CD4-positive, alpha-beta memory T cell (primary cell): ENCODE results near the gene CYTL1. TPM values are rescaled to one million over a fixed set of nuclear protein-coding genes. Genes with fewer than 3 reads are reported as not detected.

Source experiments
- CTCF ChIA-PET: fragments of 350-600 bp; sonication (Branson Sonifier 250); formaldehyde crosslinking; loops from one replicate; lab custom pipeline; 2021; ENCODE audit warnings: inconsistent platforms; ENCODE audit not compliant: partially characterized antibody; lab: Charles Lee
- POLR2A ChIA-PET: fragments of 350-600 bp; sonication (Branson Sonifier 250); formaldehyde crosslinking; loops from one replicate; lab custom pipeline; 2021; ENCODE audit not compliant: partially characterized antibody; lab: Charles Lee
- DNase-seq, 5 donors: peaks; one replicate each; pipeline versions ENCODE4 v3.0.0 to v3.0.0-alpha.2; 2020 to 2022; ENCODE audit warnings: mixed read lengths in 1 of 5
- H3K27ac ChIP-seq: one replicate; pipeline ENCODE4 v1.7.0; 2013; ENCODE audit warnings: low read depth, low read length
- H3K27me3 ChIP-seq: 2 replicates; pipeline ENCODE4 v1.7.0; 2013; ENCODE audit warnings: mild to moderate bottlenecking, low read length, moderate library complexity; ENCODE audit not compliant: insufficient read depth
- H3K36me3 ChIP-seq: 2 replicates; pipeline ENCODE4 v1.7.0; 2013; ENCODE audit warnings: mild to moderate bottlenecking, low read length, moderate library complexity; ENCODE audit not compliant: insufficient read depth
- H3K4me1 ChIP-seq: 2 replicates; pipeline ENCODE4 v1.7.0; 2013; ENCODE audit warnings: mild to moderate bottlenecking, low read length, moderate library complexity; ENCODE audit not compliant: insufficient read depth
- H3K4me3 ChIP-seq, 2 donors: one replicate each; pipeline ENCODE4 v1.7.0; 2013; ENCODE audit warnings: low read length in 2 of 2, mild to moderate bottlenecking in 1 of 2
- H3K9me3 ChIP-seq, 2 donors: one replicate each; pipeline ENCODE4 v1.7.0; 2013; ENCODE audit warnings: low read length in 2 of 2, control low read depth in 1 of 2; ENCODE audit not compliant: control insufficient read depth in 1 of 2
- H3K27ac Mint-ChIP-seq, 7 donors: one replicate each; pipeline ENCODE4 v1.8.0; 2020 to 2021; ENCODE audit warnings: mixed read lengths in 7 of 7, mild to moderate bottlenecking in 6 of 7, inconsistent platforms in 3 of 7, moderate library complexity in 3 of 7
- H3K27me3 Mint-ChIP-seq, 2 donors: one replicate each; pipeline ENCODE4 v1.8.0; 2020 to 2021; ENCODE audit warnings: mixed read lengths in 2 of 2
- H3K36me3 Mint-ChIP-seq, 2 donors: one replicate each; pipeline ENCODE4 v1.8.0; 2020 to 2021; ENCODE audit warnings: mixed read lengths in 2 of 2, inconsistent platforms in 1 of 2, mild to moderate bottlenecking in 1 of 2
- H3K4me1 Mint-ChIP-seq, 4 donors: one replicate each; pipeline ENCODE4 v1.8.0; 2020 to 2021; ENCODE audit warnings: mixed read lengths in 4 of 4, mild to moderate bottlenecking in 1 of 4
- H3K4me3 Mint-ChIP-seq, 8 donors: one replicate each; pipeline ENCODE4 v1.8.0; 2020 to 2021; ENCODE audit warnings: mixed read lengths in 8 of 8, mild to moderate bottlenecking in 7 of 8, moderate library complexity in 6 of 8, inconsistent platforms in 3 of 8
- H3K9me3 Mint-ChIP-seq, 8 donors: one replicate each; pipeline ENCODE4 v1.8.0; 2020 to 2021; ENCODE audit warnings: mixed read lengths in 8 of 8, mild to moderate bottlenecking in 5 of 8, inconsistent platforms in 3 of 8, moderate library complexity in 1 of 8
- intact Hi-C: fragments of 100-400 bp; cut with micrococcal nuclease; formaldehyde crosslinking; loops from one replicate; pipeline ENCODE4 v1.15.1; 2023
- polyA plus RNA-seq, 2 donors: library from polyadenylated mRNA; unstranded; fragments of 300-500 nt; fragmentation: Illumina TruSeq; gene quantifications; one replicate each; pipeline ENCODE4 v1.2.3, GENCODE V29; 2021
- total RNA-seq, 2 experiments: library from RNA; stranded (reverse); gene quantifications; one replicate each; pipeline ENCODE4 v1.2.3, GENCODE V29; 2021

The CYTL1 gene
- total and polyA plus RNA-seq, 4 experiments from 2014 or later: not detected

GRCh38 chr4:5052204-5052702 lies 33.0 kb upstream of the CYTL1 start:
- Histone ChIP-seq H3K4me1 (peaks cover 9% of the 10 kb centered on the region), H3K27ac (no peak overlapping the region), H3K27me3 (no peaks in the 10 kb centered on the region), H3K36me3 (no peaks in the 10 kb centered on the region), H3K4me3 (no peak overlapping the region), H3K9me3 (no peaks in the 10 kb centered on the region)
- DNase-seq: no peak
- intact Hi-C loops: no loop called here
- Mint-ChIP-seq H3K4me3 (peak overlapping the region in 5 of 8 donors; percentile 33 to 52 (median 35)), H3K36me3 (no peaks in the 10 kb centered on the region), H3K27me3 (peaks cover 28 to 30% of the 10 kb centered on the region in 2 donors), H3K27ac (no peak overlapping the region), H3K9me3 (peaks cover 0 to 3% (median 0%) of the 10 kb centered on the region in 8 donors), H3K4me1 (peaks cover 3 to 24% (median 10%) of the 10 kb centered on the region in 4 donors)
- CTCF ChIA-PET: no interaction called here
- POLR2A ChIA-PET: no interaction called here

- peak within 1 kb of the TSS in 1 of 2 donors; percentile 28 for H3K4me3 ChIP-seq
These were observed 32.3 kb upstream of the CYTL1 start, which contains the start of gene STK32B for GRCh38 chr4:5051278-5052203. Gene STK32B (plus strand): TSS chr4:5051480.

GRCh38 chr4:5050520-5051277 lies 31.4 kb upstream of the CYTL1 start:
- ChIA-PET CTCF (no interaction called here), POLR2A (no interaction called here)
- Mint-ChIP-seq H3K9me3 (peaks cover 0 to 7% (median under 1%) of the 10 kb centered on the region in 8 donors), H3K27ac (no peak overlapping the region), H3K27me3 (peaks cover 35% of the 10 kb centered on the region in 2 donors), H3K4me3 (peak overlapping the region; percentile 50 to 80 (median 66)), H3K4me1 (peaks cover 3 to 24% (median 10%) of the 10 kb centered on the region in 4 donors), H3K36me3 (no peaks in the 10 kb centered on the region)
- no peak overlapping the region for H3K27ac ChIP-seq
- no peaks in the 10 kb centered on the region for H3K9me3 ChIP-seq
- DNase-seq: no peak
- peaks cover 9% of the 10 kb centered on the region for H3K4me1 ChIP-seq
- no peaks in the 10 kb centered on the region for H3K27me3 ChIP-seq
- H3K36me3 ChIP-seq: no peaks in the 10 kb centered on the region
- intact Hi-C loops: no loop called here
- H3K4me3 ChIP-seq: peak overlapping the region in 1 of 2 donors; percentile 28

More at GRCh38 chr4:5051278-5052203, 32.3 kb upstream of the CYTL1 start, which contains the start of gene STK32B:
- Histone ChIP-seq H3K27me3 (no peaks in the 10 kb centered on the region), H3K9me3 (no peaks in the 10 kb centered on the region), H3K36me3 (no peaks in the 10 kb centered on the region), H3K27ac (no peak within 1 kb of the TSS), H3K4me1 (peaks cover 9% of the 10 kb centered on the region)
- POLR2A ChIA-PET: no interaction called here
- no peak within 1 kb of the TSS for H3K27ac Mint-ChIP-seq
- H3K36me3 Mint-ChIP-seq: no peaks in the 10 kb centered on the region
- DNase-seq: no peak
- H3K9me3 Mint-ChIP-seq: peaks cover 0 to 3% (median 0%) of the 10 kb centered on the region in 8 donors
- peaks cover 3 to 24% (median 10%) of the 10 kb centered on the region in 4 donors for H3K4me1 Mint-ChIP-seq
- intact Hi-C loops: no loop called here
- CTCF ChIA-PET: no interaction called here
- H3K27me3 Mint-ChIP-seq: peaks cover 34% of the 10 kb centered on the region in 2 donors
- peak within 1 kb of the TSS; percentile 50 to 80 (median 66) for H3K4me3 Mint-ChIP-seq

- Mint-ChIP-seq H3K4me3 (no peak overlapping the region), H3K4me1 (peaks cover 3 to 24% (median 10%) of the 10 kb centered on the region in 4 donors), H3K36me3 (no peaks in the 10 kb centered on the region), H3K9me3 (peaks cover 0 to 9% (median under 1%) of the 10 kb centered on the region in 8 donors), H3K27ac (no peak overlapping the region), H3K27me3 (peaks cover 39 to 50% of the 10 kb centered on the region in 2 donors)
- no peaks in the 10 kb centered on the region for H3K9me3 ChIP-seq
- no peak overlapping the region for H3K27ac ChIP-seq
- POLR2A ChIA-PET: no interaction called here
- H3K4me3 ChIP-seq: no peak overlapping the region
- peaks cover 9% of the 10 kb centered on the region for H3K4me1 ChIP-seq
- DNase-seq: no peak
- H3K36me3 ChIP-seq: no peaks in the 10 kb centered on the region
- intact Hi-C loops: no loop called here
- H3K27me3 ChIP-seq: no peaks in the 10 kb centered on the region
- CTCF ChIA-PET: no interaction called here
These were observed 29.5 kb upstream of the CYTL1 start for GRCh38 chr4:5048721-5049120.

DNA sequence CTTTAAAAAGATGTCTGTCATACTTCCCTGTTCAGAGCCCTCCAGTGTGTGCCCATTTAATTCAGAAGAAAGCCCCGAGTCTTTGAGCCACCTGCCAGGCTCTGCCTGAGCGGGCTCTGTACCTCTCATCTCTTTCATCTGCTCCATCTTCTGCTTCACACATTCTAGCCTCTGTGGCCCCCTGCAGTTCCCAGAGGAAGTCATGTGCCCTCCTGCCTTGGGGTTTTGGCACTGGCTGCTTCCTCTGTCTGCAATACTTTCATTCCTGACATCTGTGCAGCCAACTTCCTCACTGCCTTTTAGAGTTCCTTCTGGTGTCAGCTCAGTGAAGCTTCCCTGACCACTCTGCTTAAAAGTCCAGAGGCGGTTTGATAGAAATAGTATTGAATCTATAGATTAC lies 25.8 kb upstream of the CYTL1 start:
- intact Hi-C loops: no loop called here
- Histone ChIP-seq H3K4me1 (no peaks in the 10 kb centered on the region), H3K9me3 (no peaks in the 10 kb centered on the region), H3K27me3 (no peaks in the 10 kb centered on the region), H3K36me3 (no peaks in the 10 kb centered on the region), H3K27ac (no peak overlapping the region), H3K4me3 (no peak overlapping the region)
- H3K4me3 Mint-ChIP-seq: no peak overlapping the region
- CTCF ChIA-PET: no interaction called here
- peaks cover 0 to 9% (median under 1%) of the 10 kb centered on the region in 8 donors for H3K9me3 Mint-ChIP-seq
- no peaks in the 10 kb centered on the region for H3K36me3 Mint-ChIP-seq
- peaks cover 25 to 34% of the 10 kb centered on the region in 2 donors for H3K27me3 Mint-ChIP-seq
- H3K27ac Mint-ChIP-seq: no peak overlapping the region
- H3K4me1 Mint-ChIP-seq: peaks cover 0 to 1% (median under 1%) of the 10 kb centered on the region in 4 donors
- no peak for DNase-seq
- POLR2A ChIA-PET: no interaction called here

GRCh38 chr4:5044341-5044740 lies 25.1 kb upstream of the CYTL1 start:
- H3K27ac Mint-ChIP-seq: no peak overlapping the region
- H3K27me3 Mint-ChIP-seq: peaks cover 23 to 32% of the 10 kb centered on the region in 2 donors
- Histone ChIP-seq H3K27ac (no peak overlapping the region), H3K27me3 (no peaks in the 10 kb centered on the region), H3K4me3 (no peak overlapping the region), H3K9me3 (no peaks in the 10 kb centered on the region), H3K4me1 (no peaks in the 10 kb centered on the region), H3K36me3 (no peaks in the 10 kb centered on the region)
- ChIA-PET POLR2A (no interaction called here), CTCF (no interaction called here)
- no peak for DNase-seq
- no peak overlapping the region for H3K4me3 Mint-ChIP-seq
- H3K4me1 Mint-ChIP-seq: no peaks in the 10 kb centered on the region
- intact Hi-C loops: no loop called here
- no peaks in the 10 kb centered on the region for H3K36me3 Mint-ChIP-seq
- peaks cover 0 to 9% (median 2%) of the 10 kb centered on the region in 8 donors for H3K9me3 Mint-ChIP-seq

GRCh38 chr4:5043579-5043978 lies 24.3 kb upstream of the CYTL1 start:
- intact Hi-C loops: no loop called here
- Mint-ChIP-seq H3K4me1 (no peaks in the 10 kb centered on the region), H3K27me3 (peaks cover 21 to 28% of the 10 kb centered on the region in 2 donors), H3K4me3 (no peak overlapping the region), H3K9me3 (peaks cover 0 to 9% (median 2%) of the 10 kb centered on the region in 8 donors), H3K27ac (no peak overlapping the region), H3K36me3 (no peaks in the 10 kb centered on the region)
- ChIA-PET POLR2A (no interaction called here), CTCF (no interaction called here)
- Histone ChIP-seq H3K9me3 (no peaks in the 10 kb centered on the region), H3K36me3 (no peaks in the 10 kb centered on the region), H3K4me3 (no peak overlapping the region), H3K27ac (no peak overlapping the region), H3K4me1 (no peaks in the 10 kb centered on the region), H3K27me3 (no peaks in the 10 kb centered on the region)
- no peak for DNase-seq
